ENCODE data around the gene ZSWIM2.
"Not testable (repeated sequence)": the region's sequence is repeated elsewhere in the genome, so short reads cannot be mapped to it uniquely, and the experiment has no call there.

ZSWIM2 gene

GRCh38 chr2:186848873-186849578 is at the start of gene ZSWIM2:
Gene ZSWIM2 (minus strand): TSS chr2:186849170. CDS start chr2:186849130, 40 bp downstream.
- no peak for DNase-seq (ENCODE audit: low read depth, low spot score)

GRCh38 chr2:186896220-186896619 is 47.2 kb upstream of the ZSWIM2 start:
- DNase-seq (ENCODE audit: low read depth, low spot score): not testable (repeated sequence)

GRCh38 chr2:186895451-186895850 is 46.5 kb upstream of the ZSWIM2 start:
- DNase-seq (ENCODE audit: low read depth, low spot score): no peak

GRCh38 chr2:186894478-186894877 is 45.5 kb upstream of the ZSWIM2 start:
- no peak for DNase-seq (ENCODE audit: low read depth, low spot score)

- DNase-seq (ENCODE audit: low read depth, low spot score): no peak
Measured at GRCh38 chr2:186892821-186893220, 43.9 kb upstream of the ZSWIM2 start.

GRCh38 chr2:186891185-186891621 is 42.2 kb upstream of the ZSWIM2 start:
- no peak for DNase-seq (ENCODE audit: low read depth, low spot score)

- DNase-seq (ENCODE audit: low read depth, low spot score): no peak
Measured at GRCh38 chr2:186889101-186889879, 40.3 kb upstream of the ZSWIM2 start.

GRCh38 chr2:186887107-186888090 is 38.4 kb upstream of the ZSWIM2 start:
- DNase-seq (ENCODE audit: low read depth, low spot score): no peak

GRCh38 chr2:186884587-186884986 is 35.6 kb upstream of the ZSWIM2 start:
- no peak for DNase-seq (ENCODE audit: low read depth, low spot score)

- DNase-seq (ENCODE audit: low read depth, low spot score): no peak
Measured at GRCh38 chr2:186883666-186884065, 34.7 kb upstream of the ZSWIM2 start.

- no peak for DNase-seq (ENCODE audit: low read depth, low spot score)
Measured at GRCh38 chr2:186882511-186883071, 33.6 kb upstream of the ZSWIM2 start.

GRCh38 chr2:186881660-186882059 is 32.7 kb upstream of the ZSWIM2 start:
- DNase-seq (ENCODE audit: low read depth, low spot score): no peak

- DNase-seq (ENCODE audit: low read depth, low spot score): no peak
Measured at GRCh38 chr2:186879312-186879711, 30.3 kb upstream of the ZSWIM2 start.

- DNase-seq (ENCODE audit: low read depth, low spot score): no peak
Measured at GRCh38 chr2:186874713-186875112, 25.7 kb upstream of the ZSWIM2 start.

- no peak for DNase-seq (ENCODE audit: low read depth, low spot score)
Measured at GRCh38 chr2:186871881-186872280, 22.9 kb upstream of the ZSWIM2 start.

GRCh38 chr2:186868344-186868743 is 19.4 kb upstream of the ZSWIM2 start:
- DNase-seq (ENCODE audit: low read depth, low spot score): no peak

GRCh38 chr2:186862869-186863709 is 14.1 kb upstream of the ZSWIM2 start:
- no peak for DNase-seq (ENCODE audit: low read depth, low spot score)

GRCh38 chr2:186855216-186855615 is 6.2 kb upstream of the ZSWIM2 start:
- DNase-seq (ENCODE audit: low read depth, low spot score): no peak

- DNase-seq (ENCODE audit: low read depth, low spot score): no peak
Measured at GRCh38 chr2:186853951-186854350, 5.0 kb upstream of the ZSWIM2 start.

GRCh38 chr2:186852508-186852907 is 3.5 kb upstream of the ZSWIM2 start:
- DNase-seq (ENCODE audit: low read depth, low spot score): no peak

- no peak for DNase-seq (ENCODE audit: low read depth, low spot score)
Measured at GRCh38 chr2:186842373-186842772, 6.6 kb downstream of the ZSWIM2 start.

Measured in activated CD4-positive, CD25-positive, alpha-beta regulatory T cell treated with anti-CD3 and anti-CD28 coated beads, Interleukin-2, amount 50 U/mL, for 16 hours (primary cell).